HS-5 (cell line): Measurements from ENCODE around the gene LASP1.
"Not testable (repeated sequence)": the region's sequence is repeated elsewhere in the genome, so short reads cannot be mapped to it uniquely, and the experiment has no call there.

Experiments
- DNase-seq: peaks from one replicate; pipeline ENCODE4 v3.0.0-alpha.2; 2012; ENCODE audit warnings: low read depth

Gene LASP1

DNA sequence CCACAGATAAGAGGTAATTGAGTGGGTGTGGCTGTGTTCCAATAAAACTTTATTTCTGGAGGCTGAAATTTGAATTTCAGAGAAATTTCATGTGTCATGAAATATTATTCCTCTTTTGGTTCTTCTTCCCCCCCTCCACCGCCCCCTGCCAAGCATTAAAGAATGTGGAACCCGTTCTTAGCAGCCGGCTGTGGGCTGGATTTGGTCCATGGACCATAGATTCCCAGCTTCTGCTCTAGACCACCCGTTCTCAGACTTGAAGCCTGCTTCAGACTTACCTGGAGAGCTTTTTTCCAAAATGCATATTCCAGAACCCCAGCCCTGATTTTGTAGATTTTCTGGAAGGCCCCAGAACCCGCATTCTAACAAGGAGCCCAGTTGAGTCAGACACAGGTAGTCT is 40.5 kb downstream of the LASP1 start:
- DNase-seq, result no peak

GRCh38 chr17:38911081-38911730 is 41.3 kb downstream of the LASP1 start:
- no peak for DNase-seq

GRCh38 chr17:38911731-38912081 is 41.8 kb downstream of the LASP1 start:
- not testable (repeated sequence) for DNase-seq

DNA sequence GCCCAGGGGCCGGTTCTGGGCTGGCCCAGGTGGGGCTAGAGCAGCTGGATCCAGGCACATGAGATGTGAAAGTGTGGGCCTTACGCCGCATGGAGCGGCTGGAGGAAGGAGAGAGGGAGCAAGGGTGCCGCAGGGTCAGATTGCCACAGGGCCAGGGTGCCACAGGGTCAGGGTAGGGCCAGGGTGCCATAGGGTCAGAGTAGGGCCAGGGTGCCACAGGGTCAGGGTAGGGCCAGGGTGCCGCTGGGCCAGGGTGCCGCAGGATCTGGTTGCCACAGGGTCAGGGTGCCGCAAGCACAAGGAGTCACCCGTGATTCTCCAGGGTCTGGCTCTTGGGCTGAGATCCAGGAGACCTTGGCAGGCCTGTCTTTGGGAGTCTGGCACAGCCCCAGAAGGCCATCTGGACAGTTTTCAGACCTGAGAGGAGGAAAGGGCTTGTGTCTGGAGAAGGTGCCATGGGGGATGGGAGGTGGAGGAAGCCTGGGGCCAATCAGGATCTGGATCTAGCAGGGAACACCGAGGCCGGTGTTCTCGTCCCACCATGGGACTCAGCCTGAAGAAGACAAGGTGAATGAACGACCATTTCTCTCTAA is 42.5 kb downstream of the LASP1 start:
- no peak for DNase-seq

DNA sequence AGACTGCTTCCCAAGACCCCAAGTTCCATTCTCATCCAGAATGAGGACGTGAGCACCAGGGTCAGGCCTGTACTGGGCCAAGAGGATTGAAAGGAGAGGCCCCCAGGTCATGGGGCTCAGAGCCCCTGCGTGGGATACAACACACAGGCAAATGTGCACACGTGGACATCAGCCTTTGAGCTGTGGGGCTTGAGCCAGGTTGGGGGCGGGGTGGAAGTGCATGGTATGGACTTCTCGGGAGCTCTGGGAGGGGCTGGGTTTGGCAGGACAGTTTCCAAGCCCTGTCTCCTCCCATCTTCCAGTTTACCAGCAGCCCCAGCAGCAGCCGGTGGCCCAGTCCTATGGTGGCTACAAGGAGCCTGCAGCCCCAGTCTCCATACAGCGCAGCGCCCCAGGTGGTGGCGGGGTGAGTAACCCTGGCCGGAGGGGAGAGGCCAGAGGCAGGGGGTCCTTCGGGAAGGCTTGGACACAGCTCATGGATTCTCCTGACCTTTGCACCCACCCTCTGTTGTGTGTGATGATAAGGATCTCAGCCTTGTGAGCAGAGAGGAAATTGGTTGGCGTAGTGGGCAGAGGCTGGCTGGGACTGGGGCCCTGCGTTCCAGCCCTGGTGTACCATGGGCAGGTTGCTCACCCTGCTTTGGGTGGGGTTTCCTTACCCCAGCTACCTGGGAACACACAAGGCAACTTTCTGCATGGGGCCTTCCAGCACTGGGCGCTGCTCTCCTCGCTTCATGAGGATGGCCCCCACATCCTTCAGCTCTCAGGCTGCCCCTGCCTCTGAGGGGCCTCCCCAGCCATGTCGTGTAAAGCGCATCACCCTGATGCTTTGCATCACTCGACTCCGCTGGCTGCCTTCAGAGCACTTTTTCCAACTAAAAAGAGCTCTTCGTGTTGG is 45.1 kb downstream of the LASP1 start:
- DNase-seq, result no peak

- DNase-seq, result no peak
These were observed 45.8 kb downstream of the LASP1 start for GRCh38 chr17:38915639-38915995.

DNA sequence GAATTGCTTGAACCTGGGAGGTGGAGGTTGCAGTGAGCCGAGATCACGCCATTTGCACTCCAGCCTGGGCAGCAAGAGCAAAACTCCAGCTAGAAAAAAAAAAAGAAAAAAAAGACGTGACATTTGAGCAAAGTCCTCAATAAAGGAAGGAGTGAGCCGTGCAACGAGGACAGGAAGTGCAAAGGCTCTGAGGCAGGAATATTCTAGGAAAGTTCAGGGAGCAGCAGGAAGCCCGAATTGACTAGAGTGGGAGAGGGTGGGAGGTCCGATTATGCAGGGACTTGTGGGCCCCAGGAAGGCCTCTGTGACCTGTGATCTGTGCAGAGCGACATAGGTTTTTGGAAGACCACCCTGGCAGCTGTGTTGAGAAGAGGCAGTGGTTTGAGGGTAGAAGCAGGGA is 46.9 kb downstream of the LASP1 start:
- DNase-seq, result no peak

GRCh38 chr17:38917259-38917658 is 47.4 kb downstream of the LASP1 start:
- no peak for DNase-seq

DNA sequence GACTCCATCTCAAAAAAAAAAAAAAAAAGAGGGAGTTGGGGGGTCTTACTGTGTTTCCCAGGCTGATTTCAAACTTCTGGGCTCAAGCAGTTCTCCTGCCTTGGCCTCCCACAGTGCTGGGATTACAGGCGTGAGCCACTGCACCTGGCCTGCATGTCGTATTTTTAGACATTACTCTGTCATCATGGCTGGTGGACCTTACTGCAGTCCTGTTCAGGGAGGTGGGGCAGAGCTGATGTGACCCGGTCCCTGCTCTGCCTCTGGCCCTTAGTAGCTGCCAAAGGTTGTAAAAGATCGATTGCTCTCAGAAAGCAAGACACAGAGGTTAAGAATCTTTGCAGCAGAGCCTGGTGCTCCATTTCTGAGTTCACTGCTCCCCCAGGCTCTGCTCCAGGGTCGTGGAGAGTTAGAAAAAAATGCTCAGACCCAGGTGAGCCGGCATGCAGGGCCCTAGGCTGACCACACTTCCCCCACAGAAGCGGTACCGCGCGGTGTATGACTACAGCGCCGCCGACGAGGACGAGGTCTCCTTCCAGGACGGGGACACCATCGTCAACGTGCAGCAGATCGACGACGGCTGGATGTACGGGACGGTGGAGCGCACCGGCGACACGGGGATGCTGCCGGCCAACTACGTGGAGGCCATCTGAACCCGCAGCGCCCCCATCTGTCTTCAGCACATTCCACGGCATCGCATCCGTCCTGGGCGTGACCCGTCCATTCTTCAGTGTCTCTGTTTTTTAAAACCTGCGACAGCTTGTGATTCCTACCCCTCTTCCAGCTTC is 48.5 kb downstream of the LASP1 start:
- no peak for DNase-seq

DNA sequence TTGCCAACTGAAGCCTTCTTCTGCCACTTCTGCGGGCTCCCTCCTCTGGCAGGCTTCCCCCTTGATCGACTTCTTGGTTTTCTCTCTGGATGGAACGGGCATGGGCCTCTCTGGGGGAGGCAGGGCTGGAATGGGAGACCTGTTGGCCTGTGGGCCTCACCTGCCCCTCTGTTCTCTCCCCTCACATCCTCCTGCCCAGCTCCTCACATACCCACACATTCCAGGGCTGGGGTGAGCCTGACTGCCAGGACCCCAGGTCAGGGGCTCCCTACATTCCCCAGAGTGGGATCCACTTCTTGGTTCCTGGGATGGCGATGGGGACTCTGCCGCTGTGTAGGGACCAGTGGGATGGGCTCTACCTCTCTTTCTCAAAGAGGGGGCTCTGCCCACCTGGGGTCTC is 49.1 kb downstream of the LASP1 start:
- no peak for DNase-seq

DNA sequence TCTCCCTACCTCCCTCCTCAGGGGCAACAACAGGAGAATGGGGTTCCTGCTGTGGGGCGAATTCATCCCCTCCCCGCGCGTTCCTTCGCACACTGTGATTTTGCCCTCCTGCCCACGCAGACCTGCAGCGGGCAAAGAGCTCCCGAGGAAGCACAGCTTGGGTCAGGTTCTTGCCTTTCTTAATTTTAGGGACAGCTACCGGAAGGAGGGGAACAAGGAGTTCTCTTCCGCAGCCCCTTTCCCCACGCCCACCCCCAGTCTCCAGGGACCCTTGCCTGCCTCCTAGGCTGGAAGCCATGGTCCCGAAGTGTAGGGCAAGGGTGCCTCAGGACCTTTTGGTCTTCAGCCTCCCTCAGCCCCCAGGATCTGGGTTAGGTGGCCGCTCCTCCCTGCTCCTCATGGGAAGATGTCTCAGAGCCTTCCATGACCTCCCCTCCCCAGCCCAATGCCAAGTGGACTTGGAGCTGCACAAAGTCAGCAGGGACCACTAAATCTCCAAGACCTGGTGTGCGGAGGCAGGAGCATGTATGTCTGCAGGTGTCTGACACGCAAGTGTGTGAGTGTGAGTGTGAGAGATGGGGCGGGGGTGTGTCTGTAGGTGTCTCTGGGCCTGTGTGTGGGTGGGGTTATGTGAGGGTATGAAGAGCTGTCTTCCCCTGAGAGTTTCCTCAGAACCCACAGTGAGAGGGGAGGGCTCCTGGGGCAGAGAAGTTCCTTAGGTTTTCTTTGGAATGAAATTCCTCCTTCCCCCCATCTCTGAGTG is 49.6 kb downstream of the LASP1 start:
- DNase-seq, result no peak

DNA sequence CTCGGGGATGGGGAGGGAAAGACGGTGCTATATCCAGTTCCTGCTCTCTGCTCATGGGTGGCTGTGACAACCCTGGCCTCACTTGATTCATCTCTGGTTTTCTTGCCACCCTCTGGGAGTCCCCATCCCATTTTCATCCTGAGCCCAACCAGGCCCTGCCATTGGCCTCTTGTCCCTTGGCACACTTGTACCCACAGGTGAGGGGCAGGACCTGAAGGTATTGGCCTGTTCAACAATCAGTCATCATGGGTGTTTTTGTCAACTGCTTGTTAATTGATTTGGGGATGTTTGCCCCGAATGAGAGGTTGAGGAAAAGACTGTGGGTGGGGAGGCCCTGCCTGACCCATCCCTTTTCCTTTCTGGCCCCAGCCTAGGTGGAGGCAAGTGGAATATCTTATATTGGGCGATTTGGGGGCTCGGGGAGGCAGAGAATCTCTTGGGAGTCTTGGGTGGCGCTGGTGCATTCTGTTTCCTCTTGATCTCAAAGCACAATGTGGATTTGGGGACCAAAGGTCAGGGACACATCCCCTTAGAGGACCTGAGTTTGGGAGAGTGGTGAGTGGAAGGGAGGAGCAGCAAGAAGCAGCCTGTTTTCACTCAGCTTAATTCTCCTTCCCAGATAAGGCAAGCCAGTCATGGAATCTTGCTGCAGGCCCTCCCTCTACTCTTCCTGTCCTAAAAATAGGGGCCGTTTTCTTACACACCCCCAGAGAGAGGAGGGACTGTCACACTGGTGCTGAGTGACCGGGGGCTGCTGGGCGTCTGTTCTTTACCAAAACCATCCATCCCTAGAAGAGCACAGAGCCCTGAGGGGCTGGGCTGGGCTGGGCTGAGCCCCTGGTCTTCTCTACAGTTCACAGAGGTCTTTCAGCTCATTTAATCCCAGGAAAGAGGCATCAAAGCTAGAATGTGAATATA is 50.8 kb downstream of the LASP1 start:
- DNase-seq, result no peak

DNA sequence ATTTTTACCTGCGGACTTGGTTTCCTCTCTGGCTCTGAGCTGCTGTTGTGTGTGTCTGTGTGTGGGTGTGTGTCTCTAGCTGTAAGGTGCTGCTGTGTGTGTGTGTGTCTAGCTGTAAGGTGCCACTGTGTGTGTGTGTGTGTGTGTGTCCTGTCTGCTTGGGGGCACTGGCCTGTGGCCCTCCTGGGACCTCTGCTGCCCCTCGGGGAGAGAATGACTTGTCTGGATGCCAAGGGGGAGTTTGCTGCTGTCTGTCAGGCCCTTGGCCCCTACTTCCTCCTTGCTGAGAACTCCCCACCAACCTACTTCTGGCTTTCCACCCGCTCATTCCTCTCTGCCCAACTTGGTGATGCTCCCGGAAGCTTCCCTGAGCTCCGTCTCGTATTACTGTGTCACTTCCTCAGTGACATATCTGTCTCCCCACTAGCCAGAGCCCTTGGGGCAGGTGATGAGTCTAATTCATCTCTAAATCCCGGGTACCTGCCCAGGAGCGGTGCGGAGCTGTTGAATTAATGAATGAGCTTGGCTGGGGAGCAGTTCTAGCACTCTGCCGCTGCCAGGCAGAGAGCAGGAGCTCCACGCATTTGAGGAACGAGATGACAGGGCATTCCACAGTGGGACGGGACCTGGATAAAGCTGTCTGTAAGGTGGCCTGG is 52.0 kb downstream of the LASP1 start:
- DNase-seq, result no peak

DNA sequence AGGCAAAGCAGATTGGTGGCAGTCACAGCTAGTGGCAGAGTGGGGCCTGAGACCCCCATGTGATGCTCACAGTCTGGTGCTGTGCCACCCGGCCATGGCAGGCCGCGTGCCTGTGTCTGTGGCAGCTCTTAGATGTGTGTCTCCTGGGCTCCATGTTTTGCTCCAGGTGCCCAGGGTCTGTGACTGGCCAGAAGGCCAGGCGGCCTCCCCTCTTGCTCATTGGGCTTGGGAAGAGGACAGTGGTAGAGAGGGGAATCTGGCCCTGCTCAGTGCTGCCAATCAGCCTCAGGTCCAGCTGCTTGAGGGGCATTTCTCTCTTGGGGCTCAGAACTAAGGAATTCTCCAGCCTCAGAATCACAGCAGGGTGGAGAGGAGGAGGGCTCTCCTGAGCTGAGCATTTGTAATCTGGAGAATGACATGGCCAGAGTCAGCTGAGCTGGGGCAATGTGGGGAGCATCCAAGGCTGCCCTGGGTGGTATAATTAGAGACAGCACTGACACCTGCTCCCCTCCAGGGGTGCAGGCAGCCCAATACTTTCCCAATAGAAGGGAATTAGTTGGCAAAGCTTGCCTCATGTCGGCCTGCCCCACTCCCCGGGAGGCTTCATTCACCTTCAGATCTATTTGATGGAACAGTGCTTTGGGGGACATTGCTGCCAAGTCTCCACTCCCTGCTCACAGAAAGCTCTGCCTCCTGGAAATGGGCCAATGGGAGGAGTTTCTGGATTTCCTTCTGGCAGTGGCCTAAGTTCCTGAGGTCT is 52.9 kb downstream of the LASP1 start:
- no peak for DNase-seq

DNA sequence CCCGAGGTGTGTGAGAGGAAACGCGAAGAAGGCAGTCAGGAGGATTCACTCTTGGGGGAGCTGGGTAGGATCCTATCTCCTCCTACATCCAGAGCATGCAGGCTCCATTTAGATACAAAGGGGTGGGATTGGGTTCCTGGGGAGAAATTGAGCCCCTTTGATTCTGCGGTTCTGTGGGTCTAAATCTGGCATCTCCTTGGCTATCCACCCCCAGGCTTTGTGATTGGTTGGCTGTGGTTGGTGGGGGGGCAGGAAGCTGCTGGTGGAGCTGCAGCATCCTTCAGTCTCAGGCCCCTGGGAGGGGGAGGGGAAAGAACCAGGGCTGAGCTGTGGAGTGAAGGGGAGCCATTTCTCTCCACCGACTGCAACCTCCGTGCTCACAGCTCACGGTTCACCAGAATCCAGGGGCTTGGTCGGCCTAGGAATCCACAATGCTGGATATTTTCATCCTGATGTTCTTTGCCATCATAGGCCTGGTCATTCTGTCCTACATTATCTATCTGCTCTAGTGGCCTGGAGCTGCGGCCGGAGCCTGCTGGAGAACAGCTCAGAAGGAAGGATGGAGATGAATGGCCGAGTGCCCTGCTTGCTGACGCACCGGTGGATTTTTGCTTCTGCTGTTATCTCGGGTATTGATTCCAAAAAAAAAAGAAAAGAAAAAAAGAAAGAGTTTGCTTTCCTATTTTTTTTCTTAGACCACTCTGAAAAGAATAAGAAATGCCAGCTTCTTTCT is 55.6 kb downstream of the LASP1 start, which contains the start of gene LASP1NB:
TSS of gene LASP1NB (plus strand) at position 352 of the 733 bp plus-strand sequence.
- no peak for DNase-seq

DNA sequence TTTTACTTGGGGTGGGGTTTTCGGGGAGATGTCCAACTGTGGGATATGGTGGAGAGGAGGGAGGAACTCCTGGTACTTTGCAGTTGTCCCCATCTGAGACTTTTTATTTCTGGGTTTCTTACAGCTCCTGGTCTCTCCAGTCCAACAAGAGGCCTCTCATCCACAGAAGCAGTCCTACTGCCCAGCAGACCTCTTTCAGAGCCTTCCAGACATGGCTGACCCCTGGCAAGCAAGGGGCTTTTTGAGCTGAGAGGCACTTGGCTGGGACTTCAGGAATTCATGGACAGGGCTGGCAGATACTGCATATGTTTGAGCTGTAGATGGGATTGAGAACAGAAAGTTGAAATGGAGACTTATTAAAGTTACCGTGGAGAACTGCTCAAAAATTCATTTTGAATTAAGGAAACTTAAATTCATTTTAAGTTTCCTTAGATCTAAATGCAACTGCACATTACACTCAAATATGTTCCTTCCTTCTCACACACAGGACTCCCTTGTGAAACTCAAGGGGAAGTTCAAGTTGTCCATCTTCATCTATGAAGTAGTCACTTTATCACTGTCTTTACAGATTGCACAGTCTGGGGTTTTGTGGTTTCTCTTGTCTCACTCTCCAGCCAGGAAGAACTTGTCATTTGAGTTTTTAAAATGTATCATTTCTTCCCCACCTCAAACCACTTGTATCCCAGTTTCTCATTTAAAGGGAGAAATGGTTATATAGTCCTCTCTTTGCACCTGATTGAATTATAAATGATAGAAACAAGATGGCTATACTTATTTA is 56.6 kb downstream of the LASP1 start:
- DNase-seq, result no peak

DNA sequence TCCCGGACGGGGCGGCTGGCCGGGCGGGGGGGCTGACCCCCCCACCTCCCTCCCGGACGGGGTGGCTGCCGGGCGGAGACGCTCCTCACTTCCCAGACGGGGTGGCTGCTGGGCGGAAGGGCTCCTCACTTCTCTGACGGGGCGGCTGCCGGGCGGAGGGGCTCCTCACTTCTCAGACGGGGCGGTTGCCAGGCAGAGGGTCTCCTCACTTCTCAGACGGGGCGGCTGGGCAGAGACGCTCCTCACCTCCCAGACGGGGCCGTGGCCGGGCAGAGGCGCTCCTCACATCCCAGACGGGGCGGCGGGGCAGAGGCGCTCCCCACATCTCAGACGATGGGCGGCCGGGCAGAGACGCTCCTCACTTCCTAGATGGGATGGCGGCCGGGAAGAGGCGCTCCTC is 60.9 kb downstream of the LASP1 start:
- not testable (repeated sequence) for DNase-seq

- DNase-seq, result not testable (repeated sequence)
These were observed 64.1 kb downstream of the LASP1 start for GRCh38 chr17:38933962-38934361.
